A549 treated with ZK216348 at 1 μM for 4 hours (cell line): Measurements from ENCODE around the gene C16orf87. TPM values are rescaled to one million over a fixed set of nuclear protein-coding genes. Genes with fewer than 3 reads are reported as not detected.

ENCODE experiments used
- total RNA-seq: library from RNA; stranded (reverse); fragments of 200-300 nt; extraction: Qiagen RNA extraction; gene quantifications from 5 replicates; pipeline ENCODE4 v1.2.3, GENCODE V29; 2022; ENCODE audit warnings: low read depth

C16orf87 gene, protein sequence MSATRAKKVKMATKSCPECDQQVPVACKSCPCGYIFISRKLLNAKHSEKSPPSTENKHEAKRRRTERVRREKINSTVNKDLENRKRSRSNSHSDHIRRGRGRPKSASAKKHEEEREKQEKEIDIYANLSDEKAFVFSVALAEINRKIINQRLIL
- 5.4 to 11.4 TPM (median 6.3 TPM) in 5 replicates for total RNA-seq

DNA sequence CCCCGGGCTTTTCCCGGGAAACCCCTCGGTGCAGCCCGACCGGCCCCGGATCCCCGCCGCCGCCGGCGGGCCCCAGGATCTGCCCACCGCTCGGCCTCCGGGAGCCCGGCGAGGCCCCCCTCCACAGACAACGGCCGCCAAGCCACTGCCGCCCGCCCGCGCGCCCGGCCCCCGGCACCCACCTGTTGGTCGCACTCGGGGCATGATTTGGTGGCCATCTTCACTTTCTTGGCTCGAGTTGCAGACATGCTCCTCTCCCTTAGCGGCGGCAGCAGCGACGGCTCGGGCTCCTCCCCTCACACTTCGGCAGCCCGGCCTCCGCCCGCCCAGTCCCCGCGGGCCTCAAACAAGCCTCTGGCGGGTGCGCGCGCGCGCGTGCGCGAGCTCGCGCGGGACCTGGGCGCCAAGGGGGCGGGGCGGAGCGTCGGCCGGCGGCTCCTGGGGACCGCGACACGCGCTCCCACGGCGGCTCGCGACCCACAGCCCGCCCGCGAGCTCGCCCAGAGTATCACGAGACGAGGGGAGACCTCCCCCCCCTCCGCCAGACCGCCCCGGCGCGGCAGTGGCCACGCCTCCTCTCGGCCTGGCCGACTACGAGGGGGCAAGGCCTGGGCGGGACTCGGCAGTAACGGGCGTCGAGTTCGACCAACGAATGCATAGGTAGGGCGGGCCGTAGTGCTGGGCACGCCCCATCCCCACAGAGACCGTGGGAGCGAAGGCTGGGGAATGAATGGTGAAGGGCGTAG, at the start of gene C16orf87:
Gene C16orf87, minus strand, starts transcription at position 279 of the 746 bp plus-strand sequence. Its CDS starts 31 bp downstream, at position 248.

DNA sequence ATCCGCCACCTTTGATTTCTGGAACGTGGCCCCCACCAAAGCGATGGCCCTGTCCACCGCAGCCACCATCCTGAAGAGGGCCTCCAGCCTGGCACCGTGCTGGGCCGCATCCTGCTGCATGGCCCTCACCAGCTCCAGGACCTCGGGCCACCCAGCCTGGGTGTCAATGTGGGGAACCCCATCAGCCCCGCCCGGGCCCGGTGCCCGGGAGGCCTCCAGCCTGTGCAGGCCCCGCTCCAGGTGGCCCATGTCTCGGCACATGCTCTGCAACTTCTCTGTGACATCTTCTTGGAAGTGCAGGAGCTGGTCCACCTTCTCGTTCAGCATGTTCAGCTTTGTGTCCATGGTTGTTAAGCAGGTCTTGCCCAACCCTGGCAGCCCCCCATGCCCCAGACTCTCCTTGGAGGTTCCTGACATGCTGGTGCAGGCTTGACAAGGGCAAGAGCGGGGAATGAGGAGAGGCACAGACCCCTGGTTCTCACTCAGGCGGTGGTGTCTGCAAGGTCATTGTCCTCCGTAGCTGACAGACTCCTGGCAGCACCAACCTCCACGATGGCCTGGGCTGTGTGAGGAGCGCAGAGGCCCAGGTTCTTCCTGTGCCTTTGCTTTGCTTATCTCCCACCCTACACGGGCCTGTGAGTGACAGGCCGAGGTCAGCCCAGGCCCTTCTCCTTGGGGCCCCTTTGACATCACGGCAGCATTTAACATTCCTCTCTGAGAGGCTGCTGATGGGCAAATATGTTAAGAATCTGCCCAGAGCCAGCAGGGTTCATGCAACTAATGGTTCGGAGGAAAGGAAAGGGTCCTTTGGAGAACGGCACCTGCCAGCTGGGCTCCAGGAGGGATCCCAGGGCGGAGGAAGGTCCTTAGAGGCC, 83.0 kb downstream of the C16orf87 start, which contains the start of gene MYLK3:
Gene MYLK3, minus strand, starts transcription at position 568 of the 875 bp plus-strand sequence. Its CDS starts 151 bp downstream, at position 417.

Other genes with a start within 250 kb of the C16orf87 start
- 29.9 to 39.6 TPM (median 37.5 TPM) in 5 replicates for gene SHCBP1, start 209.8 kb downstream of the C16orf87 start, total RNA-seq
- 73.3 to 87.2 TPM (median 82.6 TPM) in 5 replicates for gene VPS35, start 142.0 kb downstream of the C16orf87 start, total RNA-seq
- 42.4 to 48.6 TPM (median 45.3 TPM) in 5 replicates for gene ORC6, start 141.5 kb downstream of the C16orf87 start, total RNA-seq
- 0.06 to 0.13 TPM in 2 of 5 replicates, not detected in the others for gene MYLK3, start 82.8 kb downstream of the C16orf87 start, total RNA-seq
- 7.2 to 15.3 TPM (median 13.2 TPM) in 5 replicates for gene GPT2, start 53.2 kb upstream of the C16orf87 start, total RNA-seq
- 70.3 to 81.6 TPM (median 75.8 TPM) in 5 replicates for gene DNAJA2, start 142.5 kb upstream of the C16orf87 start, total RNA-seq